GM18873 (cell line): Measurements from ENCODE around the gene PRRT1B.
"Not testable (repeated sequence)": the region's sequence is repeated elsewhere in the genome, so short reads cannot be mapped to it uniquely, and the experiment has no call there.

Source experiments
- ATAC-seq: cut with Tn5 transposase; IDR thresholded peaks from one replicate; pipeline ENCODE4 v1.9.1; 2021; ENCODE audit warnings: mild to moderate bottlenecking, moderate library complexity, moderate number of reproducible peaks; ENCODE audit not compliant: unreplicated experiment, low FRiP score

PRRT1B gene

GRCh38 chr9:131545003-131545785, at the start of gene PRRT1B:
Gene PRRT1B (plus strand): TSS chr9:131545523. CDS start chr9:131545616, 93 bp downstream.
- no peak for ATAC-seq

GRCh38 chr9:131495785-131496184, 49.5 kb upstream of the PRRT1B start:
- no peak for ATAC-seq

- ATAC-seq = no peak
Measured at GRCh38 chr9:131496844-131497405, 48.4 kb upstream of the PRRT1B start.

GRCh38 chr9:131499254-131499767, 46.0 kb upstream of the PRRT1B start:
- ATAC-seq = no peak

- ATAC-seq = no peak
Measured at GRCh38 chr9:131500377-131500776, 44.9 kb upstream of the PRRT1B start.

- no peak for ATAC-seq
Measured at GRCh38 chr9:131500939-131501541, 44.3 kb upstream of the PRRT1B start.

- no peak for ATAC-seq
Measured at GRCh38 chr9:131502781-131503625, 42.3 kb upstream of the PRRT1B start, which contains the start of gene POMT1. Gene POMT1 (plus strand): TSS chr9:131502918. CDS start chr9:131504219, 1,301 bp downstream.

GRCh38 chr9:131503626-131504465, 41.5 kb upstream of the PRRT1B start:
- no peak for ATAC-seq

- no peak for ATAC-seq
Measured at GRCh38 chr9:131505012-131505411, 40.3 kb upstream of the PRRT1B start.

DNA sequence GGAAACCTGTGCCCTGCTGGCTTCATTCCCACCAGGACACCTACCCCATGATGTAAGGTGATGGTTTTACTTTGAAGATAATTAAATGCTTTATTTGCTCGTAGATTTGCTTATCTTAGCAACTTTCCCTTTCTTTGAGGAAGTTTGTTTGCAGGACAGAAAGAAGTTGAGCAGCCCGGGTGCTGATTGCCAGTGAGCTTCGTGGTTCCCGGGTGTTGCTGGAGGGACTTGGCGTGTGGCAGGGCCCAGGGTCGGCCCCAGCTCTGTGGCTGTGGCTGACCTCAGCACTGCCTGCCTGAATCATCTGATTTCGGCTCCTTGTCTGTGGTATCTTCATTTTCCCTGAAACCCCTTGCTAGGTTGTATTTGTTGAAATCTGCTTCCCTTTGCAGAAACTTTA, 33.9 kb upstream of the PRRT1B start:
- ATAC-seq = no peak

DNA sequence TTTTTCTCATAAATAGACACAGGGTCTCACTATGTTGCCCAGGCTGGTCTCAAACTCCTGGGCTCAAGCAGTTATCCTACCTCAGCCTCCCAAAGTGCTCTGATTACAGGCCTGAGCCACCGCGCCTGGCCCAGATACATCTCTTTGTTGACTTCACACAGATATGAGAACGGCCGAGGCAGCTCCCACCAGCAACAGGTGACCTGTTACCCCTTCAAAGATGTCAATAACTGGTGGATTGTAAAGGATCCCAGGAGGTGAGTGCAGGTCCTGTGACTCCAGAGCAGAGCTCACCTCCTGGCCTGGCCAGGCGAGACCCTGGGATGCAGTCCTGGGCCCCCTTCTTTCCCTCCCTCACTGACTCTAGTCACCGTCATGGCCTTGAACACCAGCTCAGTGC, 33.4 kb upstream of the PRRT1B start:
- no peak for ATAC-seq

GRCh38 chr9:131513177-131513576, 32.1 kb upstream of the PRRT1B start:
- no peak for ATAC-seq

- ATAC-seq = not testable (repeated sequence)
Measured at GRCh38 chr9:131515559-131516031, 29.7 kb upstream of the PRRT1B start.

- ATAC-seq = no peak
Measured at GRCh38 chr9:131516100-131516499, 29.2 kb upstream of the PRRT1B start.

DNA sequence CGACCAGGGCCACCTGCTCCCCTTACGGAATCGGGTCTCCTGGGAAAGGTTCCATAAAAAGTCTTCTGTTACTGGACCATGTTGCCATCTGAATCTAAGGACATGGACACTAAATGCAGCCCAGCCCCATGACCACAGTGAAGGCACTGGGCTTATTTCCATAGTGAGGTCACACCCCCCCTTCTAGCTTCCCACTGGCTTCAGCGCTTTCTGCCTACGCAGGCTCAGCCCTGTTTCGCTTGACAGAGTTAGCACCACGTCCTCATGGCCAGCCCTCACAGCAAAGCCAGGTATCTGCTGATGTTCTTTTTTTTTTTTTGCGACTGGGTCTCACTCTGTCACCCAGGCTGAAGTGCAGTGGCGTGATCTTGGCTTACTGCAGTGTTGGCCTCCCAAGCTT, 28.4 kb upstream of the PRRT1B start:
- no peak for ATAC-seq

DNA sequence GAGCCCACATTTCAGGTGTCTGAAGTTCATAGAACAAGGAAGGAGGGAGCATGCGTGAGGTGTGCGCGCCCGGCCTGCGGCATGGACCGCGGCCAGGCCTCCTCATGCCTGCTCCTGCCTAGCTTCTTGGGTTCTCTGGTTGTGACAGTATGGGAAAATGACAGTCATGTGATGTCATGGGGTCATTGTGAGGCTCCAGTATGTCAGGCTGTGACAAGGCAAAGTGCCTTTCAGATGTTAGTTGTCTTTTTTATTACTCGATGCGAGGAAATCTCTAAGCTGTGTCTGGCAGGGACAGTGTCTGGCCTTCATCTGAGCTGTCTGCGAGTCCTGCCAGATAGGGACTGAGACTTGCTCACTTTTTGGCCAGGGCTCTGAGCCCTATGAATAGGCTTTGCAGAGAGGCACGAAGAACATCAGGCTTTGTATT, 27.5 kb upstream of the PRRT1B start:
- no peak for ATAC-seq

DNA sequence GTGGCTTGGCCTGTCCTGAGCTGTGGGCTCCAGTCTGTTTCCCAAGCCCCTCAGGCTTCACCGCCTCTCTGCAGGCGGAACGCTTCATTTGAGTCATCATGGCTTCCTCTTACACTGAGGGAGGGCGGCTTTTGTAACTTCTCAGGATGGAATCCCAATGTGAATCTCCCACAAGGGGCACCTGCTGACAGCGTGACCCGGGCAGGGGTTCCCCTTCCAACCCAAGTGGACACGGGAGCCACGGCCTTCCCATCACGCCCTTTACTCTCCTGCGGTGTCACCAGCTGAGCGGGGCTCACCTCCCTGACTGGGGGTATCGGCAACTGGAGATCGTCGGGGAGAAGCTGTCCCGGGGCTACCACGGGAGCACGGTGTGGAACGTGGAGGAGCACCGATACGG, 26.8 kb upstream of the PRRT1B start:
- no peak for ATAC-seq

GRCh38 chr9:131520503-131520902, 24.8 kb upstream of the PRRT1B start:
- ATAC-seq = no peak

DNA sequence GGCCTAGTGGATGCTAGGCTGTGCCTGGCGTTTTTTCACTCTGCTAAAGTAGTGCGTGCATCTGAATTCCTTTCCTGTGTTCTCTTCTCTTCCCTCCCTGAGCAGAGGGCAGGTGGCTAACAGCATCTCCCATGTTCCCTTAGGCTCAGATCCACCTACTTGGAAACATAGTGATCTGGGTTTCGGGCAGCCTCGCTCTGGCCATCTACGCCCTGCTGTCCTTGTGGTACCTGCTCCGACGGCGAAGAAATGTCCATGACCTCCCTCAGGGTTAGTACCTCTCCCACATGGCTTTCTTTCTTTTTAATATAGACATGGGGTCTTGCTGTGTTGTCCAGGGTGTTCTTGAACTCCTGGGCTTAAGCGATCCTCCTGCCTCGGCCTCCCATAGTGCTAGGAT, 24.1 kb upstream of the PRRT1B start:
- ATAC-seq = no peak
